Fibroblast of gingiva (primary cell): ENCODE data around the gene GM2A.
"Not testable (repeated sequence)": the region's sequence is repeated elsewhere in the genome, so short reads cannot be mapped to it uniquely, and the experiment has no call there.

Source experiments
- DNase-seq: peaks from one replicate; pipeline ENCODE4 v3.0.0-alpha.2; 2011; ENCODE audit warnings: low read depth

The GM2A gene

GRCh38 chr5:151288180-151288579 is 35.2 kb downstream of the GM2A start:
- no peak for DNase-seq

- no peak for DNase-seq
These were observed 40.6 kb downstream of the GM2A start for GRCh38 chr5:151293624-151294023.

- no peak for DNase-seq
These were observed 42.2 kb downstream of the GM2A start for GRCh38 chr5:151295138-151295537.

- no peak for DNase-seq
These were observed 42.9 kb downstream of the GM2A start for GRCh38 chr5:151295791-151296477.

GRCh38 chr5:151296478-151296830 is 43.5 kb downstream of the GM2A start:
- DNase-seq, result no peak

- no peak for DNase-seq
These were observed 44.0 kb downstream of the GM2A start for GRCh38 chr5:151296974-151297373.

GRCh38 chr5:151298063-151298855 is 45.3 kb downstream of the GM2A start:
- DNase-seq, result peak; percentile 35

GRCh38 chr5:151303666-151304065 is 50.7 kb downstream of the GM2A start, which contains the start of gene SLC36A3:
Gene SLC36A3 (minus strand): TSS chr5:151303766. CDS start chr5:151303354, 412 bp downstream.
- no peak for DNase-seq

- DNase-seq, result not testable (repeated sequence)
These were observed 56.3 kb downstream of the GM2A start for GRCh38 chr5:151309266-151309665.

- not testable (repeated sequence) for DNase-seq
These were observed 56.8 kb downstream of the GM2A start for GRCh38 chr5:151309821-151310220.

- DNase-seq, result no peak
These were observed 57.9 kb downstream of the GM2A start for GRCh38 chr5:151310932-151311331.

- no peak for DNase-seq
These were observed 59.9 kb downstream of the GM2A start for GRCh38 chr5:151312756-151313324.

- no peak for DNase-seq
These were observed 60.4 kb downstream of the GM2A start for GRCh38 chr5:151313357-151313756.

GRCh38 chr5:151315998-151316597 is 63.1 kb downstream of the GM2A start:
- DNase-seq, result peak; percentile 60

- DNase-seq, result no peak
These were observed 64.9 kb downstream of the GM2A start for GRCh38 chr5:151317871-151318270.

GRCh38 chr5:151318850-151319732 is 66.1 kb downstream of the GM2A start:
- peak; percentile 20 for DNase-seq
